Measurements from ENCODE around the gene MAK. TPM values are rescaled to one million over a fixed set of nuclear protein-coding genes. Genes with fewer than 3 reads are reported as not detected.
"Not testable (repeated sequence)": the region's sequence is repeated elsewhere in the genome, so short reads cannot be mapped to it uniquely, and the experiment has no call there.

Gene MAK, protein sequence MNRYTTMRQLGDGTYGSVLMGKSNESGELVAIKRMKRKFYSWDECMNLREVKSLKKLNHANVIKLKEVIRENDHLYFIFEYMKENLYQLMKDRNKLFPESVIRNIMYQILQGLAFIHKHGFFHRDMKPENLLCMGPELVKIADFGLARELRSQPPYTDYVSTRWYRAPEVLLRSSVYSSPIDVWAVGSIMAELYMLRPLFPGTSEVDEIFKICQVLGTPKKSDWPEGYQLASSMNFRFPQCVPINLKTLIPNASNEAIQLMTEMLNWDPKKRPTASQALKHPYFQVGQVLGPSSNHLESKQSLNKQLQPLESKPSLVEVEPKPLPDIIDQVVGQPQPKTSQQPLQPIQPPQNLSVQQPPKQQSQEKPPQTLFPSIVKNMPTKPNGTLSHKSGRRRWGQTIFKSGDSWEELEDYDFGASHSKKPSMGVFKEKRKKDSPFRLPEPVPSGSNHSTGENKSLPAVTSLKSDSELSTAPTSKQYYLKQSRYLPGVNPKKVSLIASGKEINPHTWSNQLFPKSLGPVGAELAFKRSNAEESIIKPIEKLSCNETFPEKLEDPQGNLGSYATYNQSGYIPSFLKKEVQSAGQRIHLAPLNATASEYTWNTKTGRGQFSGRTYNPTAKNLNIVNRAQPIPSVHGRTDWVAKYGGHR
- total RNA-seq: 0.15 TPM in 1 of 2 replicates, not detected in the other

DNA sequence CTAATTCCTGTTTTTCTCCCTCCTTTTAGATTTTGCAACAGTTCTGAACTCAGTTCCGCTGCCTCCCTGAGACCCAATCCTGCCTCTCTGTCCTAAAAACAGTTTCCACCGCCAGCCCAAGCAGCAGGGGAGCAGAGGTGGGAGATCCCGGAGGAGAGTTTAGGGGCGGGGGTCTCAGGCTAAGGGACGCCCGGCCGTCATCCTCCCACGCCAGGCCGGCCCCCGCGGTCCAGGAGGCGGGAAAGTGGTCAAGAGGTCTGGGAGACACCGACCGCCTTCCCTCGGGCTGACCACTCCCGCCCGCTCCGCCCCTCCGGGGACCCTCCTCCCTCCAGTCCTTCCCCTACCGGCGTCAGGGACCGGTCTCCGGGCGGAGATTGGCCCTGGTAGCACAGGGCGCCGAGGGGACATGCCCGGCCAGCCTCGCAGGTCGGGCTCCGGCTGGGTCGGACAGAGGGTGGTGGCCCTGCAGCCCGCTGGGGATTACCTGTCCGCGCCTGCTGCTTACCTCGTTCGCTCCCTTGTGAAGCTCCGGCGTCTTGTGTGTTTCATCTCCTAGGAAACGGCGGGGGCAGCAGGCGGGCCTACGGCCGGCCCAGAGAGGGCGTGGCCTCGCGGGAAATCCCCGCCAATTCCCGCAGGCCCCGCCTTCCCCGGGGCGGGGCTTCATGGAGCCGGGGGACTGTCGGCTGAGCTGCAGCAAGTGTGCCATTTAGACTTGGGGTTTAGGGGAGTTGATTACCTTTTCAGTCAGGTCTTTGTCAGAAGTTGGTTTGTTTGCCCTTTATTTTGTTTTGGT lies at the start of gene MAK:
Gene MAK, minus strand, starts transcription at position 545 of the 799 bp plus-strand sequence. CDS start 7,891 bp downstream, outside the sequence.
- POLR2A ChIA-PET: interaction anchor here (1.2 to 1.6 kb wide), 3 partner anchors 48 to 144 kb away, joined by 3 to 7 read pairs (median 4); partner anchors contain the start of genes C6orf52 and PAK1IP1
- CTCF ChIA-PET: interaction anchor here (0.9 kb wide), 1 partner anchor 231 kb away, joined by 3 read pairs; no protein-coding TSS in a partner anchor
- H3K27ac Mint-ChIP-seq: peak within 1 kb of the TSS; percentile 77
- H3K9me3 Mint-ChIP-seq: peaks cover 3% of the 10 kb centered on the region
- ATAC-seq (ENCODE audit: low read depth) (peak; percentile 94), DNase-seq (peak; percentile 91)
- peak within 1 kb of the TSS; percentile 83 for H3K4me3 Mint-ChIP-seq
- peaks cover 23% of the 10 kb centered on the region for H3K4me1 Mint-ChIP-seq
- H3K36me3 Mint-ChIP-seq (ENCODE audit: low read depth): no peaks in the 10 kb centered on the region
- intact Hi-C loops (cut with micrococcal nuclease): loop anchor here (1.0 to 10.0 kb wide), 9 partner anchors 51 to 434 kb away; partner anchors contain the start of genes C6orf52, NEDD9, PAK1IP1 and SMIM13
- TF ChIP-seq, protein P1, sequence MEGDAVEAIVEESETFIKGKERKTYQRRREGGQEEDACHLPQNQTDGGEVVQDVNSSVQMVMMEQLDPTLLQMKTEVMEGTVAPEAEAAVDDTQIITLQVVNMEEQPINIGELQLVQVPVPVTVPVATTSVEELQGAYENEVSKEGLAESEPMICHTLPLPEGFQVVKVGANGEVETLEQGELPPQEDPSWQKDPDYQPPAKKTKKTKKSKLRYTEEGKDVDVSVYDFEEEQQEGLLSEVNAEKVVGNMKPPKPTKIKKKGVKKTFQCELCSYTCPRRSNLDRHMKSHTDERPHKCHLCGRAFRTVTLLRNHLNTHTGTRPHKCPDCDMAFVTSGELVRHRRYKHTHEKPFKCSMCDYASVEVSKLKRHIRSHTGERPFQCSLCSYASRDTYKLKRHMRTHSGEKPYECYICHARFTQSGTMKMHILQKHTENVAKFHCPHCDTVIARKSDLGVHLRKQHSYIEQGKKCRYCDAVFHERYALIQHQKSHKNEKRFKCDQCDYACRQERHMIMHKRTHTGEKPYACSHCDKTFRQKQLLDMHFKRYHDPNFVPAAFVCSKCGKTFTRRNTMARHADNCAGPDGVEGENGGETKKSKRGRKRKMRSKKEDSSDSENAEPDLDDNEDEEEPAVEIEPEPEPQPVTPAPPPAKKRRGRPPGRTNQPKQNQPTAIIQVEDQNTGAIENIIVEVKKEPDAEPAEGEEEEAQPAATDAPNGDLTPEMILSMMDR (IDR thresholded peaks at IDR 0.05): no peak
- peaks cover 31% of the 10 kb centered on the region for H3K27me3 Mint-ChIP-seq

DNA sequence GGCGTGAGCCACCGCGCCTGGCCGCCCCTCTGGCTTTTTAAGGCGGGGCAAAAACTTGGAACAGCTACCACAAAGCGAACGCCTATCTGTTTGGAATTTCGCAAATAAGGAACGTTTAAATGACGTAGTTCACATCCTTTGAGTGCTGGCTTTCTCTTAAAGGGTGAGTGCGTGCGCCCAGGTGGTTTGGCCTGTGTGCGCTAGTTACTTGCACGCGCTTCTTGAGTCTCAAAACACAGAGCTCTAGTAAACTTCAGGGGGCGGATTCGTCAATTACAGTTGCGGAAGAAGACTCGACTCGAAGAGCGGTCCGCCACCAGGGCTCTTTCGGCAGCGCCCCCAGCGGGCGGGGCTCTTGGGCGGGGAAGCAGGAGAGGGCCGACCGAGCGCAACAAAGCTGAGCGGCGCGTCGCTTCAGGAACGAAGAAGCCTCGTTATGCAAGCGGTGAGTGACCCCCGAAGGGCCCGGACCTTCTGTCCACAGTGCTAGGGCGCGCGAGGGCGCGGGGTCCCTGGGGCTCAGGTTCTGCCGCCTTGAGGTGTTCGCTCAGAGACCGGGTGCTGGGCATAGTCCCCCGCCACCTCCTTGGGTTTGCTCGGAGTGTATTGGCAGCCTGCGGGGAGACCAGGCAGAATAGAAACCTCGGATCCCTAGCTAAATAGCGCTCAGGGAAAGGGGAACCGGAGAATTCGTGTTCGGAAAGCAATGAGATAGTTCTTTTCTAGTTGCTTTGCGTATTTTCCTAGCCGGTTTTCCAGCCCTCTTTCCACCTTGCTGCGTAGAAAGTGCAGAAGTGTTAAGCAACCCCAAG lies 48.6 kb upstream of the MAK start, which contains the start of gene SYCP2L:
Gene SYCP2L, plus strand, starts transcription at position 362 of the 812 bp plus-strand sequence. Its CDS starts 75 bp downstream, at position 437.
- ATAC-seq (ENCODE audit: low read depth): peak; percentile 10
- Mint-ChIP-seq H3K9me3 (peaks cover 3% of the 10 kb centered on the region), H3K36me3 (ENCODE audit: low read depth) (no peaks in the 10 kb centered on the region), H3K4me1 (peaks cover 39% of the 10 kb centered on the region), H3K27me3 (peaks cover 48% of the 10 kb centered on the region), H3K4me3 (peak within 1 kb of the TSS; percentile 67), H3K27ac (no peak within 1 kb of the TSS)
- intact Hi-C loops (cut with micrococcal nuclease): loop anchor here (5.0 to 10.0 kb wide), 3 partner anchors 355 to 778 kb away; no protein-coding TSS in a partner anchor
- no peak for DNase-seq
- ChIA-PET POLR2A (interaction anchor here (0.7 kb wide), 1 partner anchor 48 kb away, joined by 4 read pairs; the partner anchor contains the start of gene MAK), CTCF (no interaction called here)
- TF ChIP-seq, protein P1 (IDR thresholded peaks at IDR 0.05): no peak

DNA sequence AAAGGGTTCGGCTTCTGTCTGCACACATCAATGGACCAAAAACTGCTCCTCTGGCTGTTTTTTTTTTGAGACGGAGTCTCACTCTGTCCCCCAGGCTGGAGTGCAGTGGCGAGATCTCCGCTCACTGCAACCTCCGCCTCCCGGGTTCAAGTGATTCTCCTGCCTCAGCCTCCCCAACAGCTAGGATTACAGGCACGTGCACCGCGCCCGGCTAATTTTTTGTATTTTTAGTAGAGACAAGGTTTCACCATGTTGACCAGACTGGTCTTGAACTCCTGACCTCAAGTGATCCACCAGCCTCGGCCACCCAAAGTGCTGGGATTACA lies 48.0 kb upstream of the MAK start:
- intact Hi-C loops (cut with micrococcal nuclease): loop anchor here (5.0 to 10.0 kb wide), 3 partner anchors 354 to 778 kb away; no protein-coding TSS in a partner anchor

DNA sequence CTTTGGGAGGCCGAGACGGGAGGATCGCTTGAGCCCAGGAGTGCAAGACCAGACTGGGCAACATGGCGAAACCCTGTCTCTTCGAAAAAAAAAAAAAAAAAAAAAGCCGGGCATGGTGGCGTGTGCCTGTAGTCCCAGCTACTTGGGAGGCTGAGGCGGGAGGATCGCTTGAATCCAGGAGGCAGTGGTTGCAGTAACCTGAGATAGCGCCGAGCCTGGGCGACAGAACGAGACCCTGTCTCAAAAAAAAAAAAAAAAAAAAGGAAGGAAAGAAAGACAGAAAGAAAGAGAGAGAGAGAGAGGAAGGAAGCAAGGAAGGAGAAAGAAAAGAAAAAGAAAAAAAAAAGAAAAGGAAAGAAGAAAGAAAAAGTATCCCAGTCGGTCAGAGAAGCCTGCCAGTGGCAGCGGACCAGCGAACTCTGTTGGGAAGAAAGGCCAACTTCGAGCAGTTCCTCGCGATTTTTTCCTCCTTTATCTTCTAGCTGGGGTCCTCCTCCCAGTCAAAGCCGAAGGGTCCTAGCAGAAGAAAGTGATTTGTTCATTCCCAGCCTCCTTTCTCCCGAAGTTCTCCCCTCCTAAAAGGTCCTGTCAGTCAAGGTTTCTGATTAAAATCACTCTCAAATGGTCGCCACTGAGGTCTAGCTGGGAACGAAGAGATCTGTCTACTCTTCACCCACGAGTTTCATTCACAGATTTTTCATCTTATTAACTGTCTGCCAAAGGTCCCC lies 46.1 kb upstream of the MAK start:
- H3K27me3 Mint-ChIP-seq: peaks cover 69% of the 10 kb centered on the region
- intact Hi-C loops (cut with micrococcal nuclease): loop anchor here (10.0 kb wide), 1 partner anchor 780 kb away; no protein-coding TSS in a partner anchor
- H3K4me3 Mint-ChIP-seq: no peak overlapping the region
- ChIA-PET CTCF (no interaction called here), POLR2A (no interaction called here)
- no peaks in the 10 kb centered on the region for H3K36me3 Mint-ChIP-seq (ENCODE audit: low read depth)
- no peaks in the 10 kb centered on the region for H3K9me3 Mint-ChIP-seq
- no peak for ATAC-seq (ENCODE audit: low read depth)
- H3K27ac Mint-ChIP-seq: no peak overlapping the region
- no peak for DNase-seq
- peaks cover 34% of the 10 kb centered on the region for H3K4me1 Mint-ChIP-seq
- TF ChIP-seq, protein P1 (IDR thresholded peaks at IDR 0.05): no peak

More for the DNA sequence above, 48.0 kb upstream of the MAK start:
- POLR2A ChIA-PET: interaction anchor here (0.7 kb wide), 1 partner anchor 48 kb away, joined by 4 read pairs; the partner anchor contains the start of gene MAK
- DNase-seq; H3K9me3 Mint-ChIP-seq; CTCF ChIA-PET; H3K36me3 Mint-ChIP-seq (ENCODE audit: low read depth); H3K27ac Mint-ChIP-seq; H3K4me3 Mint-ChIP-seq; ATAC-seq (ENCODE audit: low read depth): not testable (repeated sequence)
- Mint-ChIP-seq H3K27me3 (peaks cover 53% of the 10 kb centered on the region), H3K4me1 (peaks cover 43% of the 10 kb centered on the region)
